HG02588 (cell line): ENCODE results near the gene SENP8.
"Not testable (repeated sequence)": the region's sequence is repeated elsewhere in the genome, so short reads cannot be mapped to it uniquely, and the experiment has no call there.

Experiments
- ATAC-seq: cut with Tn5 transposase; IDR thresholded peaks from one replicate; pipeline ENCODE4 v1.9.1; 2021; ENCODE audit warnings: mild to moderate bottlenecking, moderate library complexity; ENCODE audit not compliant: unreplicated experiment

Gene SENP8

DNA sequence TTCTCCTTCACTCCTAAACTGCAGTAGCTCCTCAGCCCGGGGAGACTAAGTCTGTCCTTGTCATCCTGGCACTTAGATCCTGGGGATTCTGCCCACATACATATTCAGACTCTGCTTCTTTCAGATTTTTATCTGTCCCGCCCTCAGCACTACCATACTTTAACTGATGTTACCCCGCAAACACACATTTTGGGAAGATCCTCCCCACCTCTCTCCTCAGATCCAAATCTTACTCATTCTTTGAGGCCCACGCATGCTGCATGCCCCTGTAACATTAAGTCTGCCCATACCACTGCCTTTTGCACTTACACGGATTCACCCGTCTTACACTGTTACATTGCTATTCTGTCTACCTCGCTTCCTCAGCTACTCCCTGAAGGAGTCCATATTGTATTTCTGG lies 36.1 kb downstream of the SENP8 start:
- ATAC-seq: no peak

- ATAC-seq: no peak
Measured at GRCh38 chr15:72155003-72155621, 36.9 kb downstream of the SENP8 start.

DNA sequence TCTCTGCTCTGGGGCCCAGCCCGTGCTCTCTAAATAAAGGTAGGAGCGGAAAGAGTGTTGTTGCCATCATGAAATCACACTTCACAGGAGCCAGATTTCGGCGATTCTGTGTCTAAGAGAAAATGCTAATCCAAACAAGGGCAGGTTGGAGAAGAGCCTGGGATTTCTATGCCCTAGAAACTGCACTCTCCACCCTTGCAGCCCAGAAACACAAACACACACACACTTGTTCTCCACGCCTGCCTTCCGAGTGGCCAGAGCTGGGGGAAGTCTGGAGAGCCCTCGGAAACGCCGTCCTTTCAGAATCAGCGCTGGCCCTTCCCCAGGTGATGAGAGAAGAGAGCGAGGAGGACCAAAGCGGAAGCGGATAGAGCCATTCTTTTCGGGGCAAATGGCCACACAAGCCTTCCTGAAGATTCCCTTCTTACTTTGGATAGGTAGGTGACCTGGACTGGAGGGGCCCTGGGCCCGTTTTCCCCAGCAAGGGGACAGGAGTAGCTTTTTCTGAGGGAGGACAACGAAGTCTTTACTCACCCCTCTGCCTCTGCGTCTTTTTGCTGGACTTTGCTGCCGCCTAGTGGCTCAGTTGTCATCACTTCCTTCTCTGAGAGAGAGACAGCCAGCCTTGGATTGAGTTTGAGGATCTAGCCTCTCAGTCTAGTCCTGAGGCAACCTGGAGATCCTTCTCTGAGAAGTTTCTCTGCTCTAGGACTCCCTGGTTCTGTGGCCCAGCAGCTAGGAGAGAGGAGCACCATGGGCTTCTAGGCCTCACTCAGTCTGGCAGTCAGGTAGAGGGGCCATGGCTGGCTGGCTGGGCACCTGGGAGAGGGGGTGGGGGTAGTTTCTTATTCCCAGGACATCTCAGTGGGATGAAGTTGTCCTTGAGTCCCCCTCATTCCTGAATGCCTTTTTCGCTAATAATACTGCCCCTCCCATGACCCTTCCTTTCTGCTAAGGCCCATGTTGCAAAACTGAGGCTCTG lies 37.7 kb downstream of the SENP8 start:
- no peak for ATAC-seq

DNA sequence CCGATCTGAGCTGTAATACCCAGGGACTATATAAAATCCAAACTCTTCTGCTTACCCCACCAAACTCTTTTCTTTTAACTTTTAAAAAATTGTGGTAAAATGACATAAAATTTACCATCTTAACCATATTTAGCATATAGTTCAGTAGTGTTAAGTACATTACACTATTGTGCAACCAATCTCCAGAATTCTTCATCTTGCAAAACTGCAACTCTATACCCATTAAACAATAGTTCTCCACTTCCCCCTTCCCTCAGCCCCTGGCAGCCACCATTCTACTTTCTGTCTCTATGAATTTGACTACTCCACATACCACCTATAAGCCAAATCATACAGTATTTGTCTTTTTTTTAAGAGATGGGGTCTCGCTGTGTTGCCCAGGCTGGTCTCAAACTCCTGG lies 38.7 kb downstream of the SENP8 start:
- no peak for ATAC-seq

DNA sequence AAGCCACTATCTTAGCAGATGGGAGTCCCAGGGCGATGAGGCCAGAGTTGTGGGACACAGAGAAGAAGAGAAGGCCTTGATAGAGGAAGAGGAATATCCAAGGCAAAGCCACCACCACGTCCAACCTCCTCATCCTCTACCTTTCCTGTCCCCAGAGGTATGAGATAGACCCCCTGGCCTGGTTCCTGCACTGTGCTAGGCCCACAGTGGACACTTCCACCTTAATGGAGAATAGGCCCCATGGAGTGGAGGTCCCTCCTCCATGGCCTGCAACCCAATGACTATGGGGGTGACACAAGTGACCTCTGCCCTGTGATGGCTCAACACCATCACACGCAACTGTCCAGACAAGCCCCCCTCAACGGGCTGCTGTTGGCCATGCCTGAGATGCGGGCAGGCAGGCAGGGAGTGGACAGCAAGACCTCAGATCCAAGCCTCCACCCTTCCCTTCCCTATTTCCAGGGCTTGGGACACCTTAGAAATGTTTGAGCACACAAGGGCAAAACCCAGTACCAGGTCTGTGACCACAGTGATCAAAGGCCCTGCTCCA lies 42.6 kb downstream of the SENP8 start:
- ATAC-seq: no peak

- no peak for ATAC-seq
Measured at GRCh38 chr15:72161361-72162132, 43.3 kb downstream of the SENP8 start.

DNA sequence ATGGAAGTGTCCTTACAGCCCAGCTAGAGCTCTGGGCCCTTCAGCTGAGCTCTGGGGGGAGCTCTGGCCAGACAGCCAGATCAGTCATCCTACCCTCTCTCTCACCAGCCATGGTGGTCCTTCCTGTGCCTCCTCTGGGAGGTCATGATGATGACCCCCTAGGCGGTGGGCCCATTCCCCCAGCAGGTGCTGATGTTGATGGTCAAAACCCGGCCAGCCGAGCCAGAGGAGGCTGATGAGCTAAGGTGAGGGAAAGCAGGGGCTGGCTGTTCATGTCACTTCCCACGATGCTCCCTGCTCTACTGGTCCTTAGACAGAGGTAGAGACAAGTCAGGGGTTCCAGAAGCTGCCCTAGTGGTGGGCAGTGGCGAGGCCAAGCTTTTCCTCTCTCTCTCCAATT lies 44.4 kb downstream of the SENP8 start:
- no peak for ATAC-seq

DNA sequence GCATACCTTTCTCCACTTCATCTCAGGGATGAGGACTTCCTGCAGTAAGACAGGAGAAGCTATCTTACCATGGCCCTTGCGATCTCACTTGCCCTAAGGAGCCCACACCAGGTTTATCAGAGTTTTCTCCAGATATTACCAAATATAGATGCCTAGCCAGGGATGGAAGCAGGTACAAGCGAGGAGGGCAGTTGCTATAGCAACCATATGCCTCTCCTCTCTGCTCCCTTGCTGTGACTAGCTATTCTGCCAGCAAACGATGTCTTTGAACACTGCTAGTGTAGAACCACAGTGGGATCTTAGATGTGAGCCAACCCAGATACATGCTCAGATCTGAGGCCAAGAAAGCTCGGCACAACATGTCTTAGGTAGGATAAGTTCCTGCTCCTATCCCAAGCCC lies 45.5 kb downstream of the SENP8 start:
- ATAC-seq: no peak

- no peak for ATAC-seq
Measured at GRCh38 chr15:72166716-72167417, 48.7 kb downstream of the SENP8 start.

- no peak for ATAC-seq
Measured at GRCh38 chr15:72167445-72167844, 49.2 kb downstream of the SENP8 start.

- ATAC-seq: no peak
Measured at GRCh38 chr15:72168131-72168807, 50.1 kb downstream of the SENP8 start.

DNA sequence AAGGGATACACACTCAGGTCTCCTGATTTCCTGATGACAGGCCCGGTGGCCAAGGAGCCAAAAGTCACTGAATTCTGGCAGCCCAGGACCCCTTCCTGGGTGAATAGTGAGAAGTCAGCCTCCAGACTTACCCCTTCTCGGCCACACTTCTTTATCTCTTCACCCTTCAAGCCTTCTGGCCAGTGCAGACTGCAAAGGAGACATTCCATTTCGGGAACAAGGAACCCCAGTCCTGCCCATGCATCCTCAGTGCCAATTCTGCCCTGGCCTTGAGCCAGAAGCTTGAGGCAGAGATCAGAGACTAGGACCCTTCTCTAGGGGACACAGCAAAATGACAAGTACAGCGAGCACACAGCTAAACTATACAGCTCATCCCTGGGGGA lies 50.6 kb downstream of the SENP8 start:
- ATAC-seq: no peak

DNA sequence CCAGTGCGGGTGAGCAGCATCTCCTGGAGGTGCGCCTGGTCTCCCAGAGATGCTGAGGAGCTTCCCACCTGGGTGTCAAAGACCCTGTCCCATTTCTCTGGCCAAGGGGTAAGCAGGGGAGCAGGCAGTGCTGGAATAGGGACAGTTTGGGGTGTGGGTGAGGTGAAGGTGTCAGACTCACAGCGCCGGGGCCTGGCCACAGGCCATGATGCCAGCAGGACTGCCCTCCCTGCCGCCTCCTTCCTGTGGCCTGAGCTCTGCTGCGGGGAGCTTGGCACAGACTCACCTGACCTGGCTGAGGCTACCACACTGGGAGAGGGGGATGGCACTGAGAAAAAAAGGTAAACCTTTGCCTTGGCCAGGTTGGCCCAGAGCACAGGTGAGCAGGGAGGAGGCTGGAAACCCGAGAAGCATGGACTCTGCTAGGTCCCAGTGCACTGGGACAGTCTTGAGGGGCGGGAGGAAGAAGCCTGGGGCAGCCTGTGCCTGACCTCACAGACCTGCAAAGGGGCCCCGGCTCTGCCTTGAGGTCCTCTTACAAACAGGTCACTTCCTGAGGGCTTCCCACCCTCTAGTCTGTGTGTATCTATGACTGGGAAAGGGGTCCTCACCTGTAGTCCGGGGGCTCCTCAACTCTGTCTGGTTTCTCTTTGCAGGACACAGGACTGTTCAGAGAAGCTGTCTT lies 51.2 kb downstream of the SENP8 start:
- ATAC-seq: no peak

DNA sequence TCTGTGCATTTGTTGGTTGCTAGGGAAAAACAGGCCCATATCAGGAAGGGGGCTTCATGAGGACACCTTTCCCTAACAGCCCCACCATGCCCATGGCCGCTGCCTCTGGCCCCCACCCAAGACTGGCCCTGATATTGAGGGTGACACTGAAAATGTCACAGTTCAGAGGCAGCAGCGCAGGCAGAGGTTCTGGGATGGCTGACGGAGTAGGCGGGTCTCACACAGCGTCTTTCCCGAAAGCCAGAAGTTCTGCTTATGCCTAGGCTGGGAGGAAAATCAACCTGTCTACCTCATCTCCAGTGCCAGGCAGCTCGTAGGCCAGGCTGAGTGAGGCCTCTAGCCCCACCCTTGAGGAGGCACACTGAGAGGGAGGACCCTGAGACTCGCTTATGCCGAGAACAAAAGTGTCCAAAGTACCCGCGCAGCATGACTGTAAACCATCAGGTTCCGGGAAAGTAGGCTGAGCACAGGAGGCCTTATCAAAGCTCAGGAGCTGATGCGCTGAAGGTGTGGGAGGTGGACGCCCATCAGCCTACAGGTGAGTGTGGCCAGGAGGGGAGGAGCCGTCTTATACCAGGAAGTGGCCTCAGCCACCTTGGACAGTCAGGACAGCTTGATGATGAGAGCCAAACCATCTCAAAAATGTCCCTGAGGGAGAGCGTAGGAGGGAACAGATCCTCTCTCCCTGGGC lies 51.9 kb downstream of the SENP8 start:
- ATAC-seq: no peak

DNA sequence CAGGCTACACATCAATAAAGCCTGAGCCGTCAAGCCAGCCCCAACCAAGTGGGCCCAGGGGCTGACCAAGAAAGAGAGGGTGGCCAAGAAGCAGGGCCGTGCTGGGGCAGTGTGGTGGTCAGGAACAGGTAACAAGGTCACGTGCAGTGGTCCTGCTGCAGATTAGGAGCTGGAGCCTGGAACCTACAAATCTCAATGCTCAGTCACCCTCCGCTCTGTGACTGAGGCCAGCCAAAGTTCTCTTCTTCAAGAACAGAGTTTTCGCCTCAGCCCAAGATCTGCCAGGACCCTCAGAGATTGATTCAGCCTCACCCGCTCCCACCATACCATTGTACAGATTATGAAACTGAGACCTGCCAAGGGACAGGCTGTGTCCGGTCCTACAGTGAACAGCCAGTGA lies 52.5 kb downstream of the SENP8 start:
- no peak for ATAC-seq

GRCh38 chr15:72171978-72172377 lies 53.8 kb downstream of the SENP8 start:
- not testable (repeated sequence) for ATAC-seq

GRCh38 chr15:72172796-72173195 lies 54.6 kb downstream of the SENP8 start:
- no peak for ATAC-seq

- no peak for ATAC-seq
Measured at GRCh38 chr15:72173401-72173800, 55.2 kb downstream of the SENP8 start.
